B cell (primary cell): ENCODE data around the gene ASCC2. TPM values are rescaled to one million over a fixed set of nuclear protein-coding genes. Genes with fewer than 3 reads are reported as not detected.
A peak's percentile ranks its signal among the peaks of the same experiment; 100 is the strongest.

Experiments
- ATAC-seq: fragments of 200-7000 bp; cut with Tn5 transposase; one replicate; pipeline ENCODE4 v1.10.0; 2021; ENCODE audit warnings: low read depth, mild to moderate bottlenecking, moderate number of reproducible peaks, moderate library complexity
- CTCF ChIA-PET: fragments of 350-600 bp; sonication (Branson Sonifier 250); formaldehyde crosslinking; loops from one replicate; lab custom pipeline; 2021; ENCODE audit warnings: antibody characterized with exemption, inconsistent platforms; lab: Charles Lee
- POLR2A ChIA-PET: fragments of 350-600 bp; sonication (Branson Sonifier 250); formaldehyde crosslinking; loops from one replicate; lab custom pipeline; 2021; ENCODE audit warnings: antibody characterized with exemption; lab: Charles Lee
- DNase-seq: peaks from one replicate; pipeline ENCODE4 v3.0.0; 2013
- H2AFZ ChIP-seq: 2 replicates; pipeline ENCODE4 v1.6.1; 2012; ENCODE audit warnings: mild to moderate bottlenecking, low read depth, low read length; ENCODE audit not compliant: insufficient read depth, poor library complexity, severe bottlenecking
- H3K27ac ChIP-seq, 2 donors: 1 replicate in 1 of 2; 2 replicates in 1 of 2; pipeline ENCODE4 v1.5.1; 2012 to 2013; ENCODE audit warnings: low read length in 2 of 2, mild to moderate bottlenecking in 2 of 2, moderate library complexity in 1 of 2
- H3K27me3 ChIP-seq, 4 experiments: fragments of 200-600 bp in 1 of 4; sonication (generic) in 1 of 4; replicated peaks in 1 of 4; 1 replicate in 2 of 4; 2 replicates in 2 of 4; pipeline versions ENCODE4 v1.6.1 to v1.7.0; 2013 to 2016; ENCODE audit warnings: low read length in 3 of 4, mild to moderate bottlenecking in 2 of 4, mixed read lengths in 1 of 4, moderate library complexity in 1 of 4; ENCODE audit not compliant: insufficient read depth in 4 of 4, control insufficient read depth in 3 of 4; ENCODE audit errors: control extremely low read depth in 1 of 4
- H3K36me3 ChIP-seq, 2 experiments: replicated peaks in 1 of 2; 1 replicate in 1 of 2; 2 replicates in 1 of 2; pipeline versions ENCODE4 v1.6.1 to v1.7.1; 2013; ENCODE audit warnings: low read length in 1 of 2; ENCODE audit not compliant: insufficient read depth in 2 of 2, control insufficient read depth in 1 of 2; ENCODE audit errors: control extremely low read depth in 1 of 2, extremely low read depth in 1 of 2
- H3K4me1 ChIP-seq, 2 donors: fragments of 200-600 bp in 1 of 2; sonication (generic) in 1 of 2; 1 replicate in 1 of 2; 2 replicates in 1 of 2; pipeline versions ENCODE4 v1.5.1 to v1.6.1; 2013 to 2017; ENCODE audit warnings: low read length in 2 of 2; ENCODE audit not compliant: control insufficient read depth in 2 of 2, insufficient read depth in 2 of 2
- H3K4me2 ChIP-seq: replicated peaks from 2 replicates; pipeline ENCODE3; 2012; ENCODE audit warnings: mild to moderate bottlenecking, low read depth, low read length; ENCODE audit not compliant: poor library complexity, severe bottlenecking
- H3K4me3 ChIP-seq, 5 experiments: fragments of 200-600 bp in 1 of 5; sonication (generic) in 1 of 5; 1 replicate in 3 of 5; 2 replicates in 2 of 5; pipeline versions ENCODE4 v1.5.1 to v1.7.0; 2011 to 2016; ENCODE audit warnings: low read length in 4 of 5, mild to moderate bottlenecking in 4 of 5, low read depth in 2 of 5, control low read depth in 1 of 5, moderate library complexity in 1 of 5; ENCODE audit not compliant: insufficient read depth in 1 of 5; ENCODE audit errors: control extremely low read depth in 1 of 5, extremely low read depth in 1 of 5
- H3K79me2 ChIP-seq: fragments of 200-600 bp; sonication (generic); one replicate; pipeline ENCODE4 v1.6.0; 2016; ENCODE audit warnings: low read length; ENCODE audit not compliant: control insufficient read depth, insufficient read depth
- H3K9ac ChIP-seq: fragments of 200-600 bp; sonication (generic); 2 replicates; pipeline ENCODE4 v1.6.1; 2017; ENCODE audit warnings: mild to moderate bottlenecking, low read length, moderate library complexity
- H3K9me3 ChIP-seq, 3 donors: one replicate each; pipeline versions ENCODE4 v1.6.1 to v1.7.1; 2013; ENCODE audit warnings: low read length in 2 of 3; ENCODE audit not compliant: control insufficient read depth in 2 of 3, insufficient read depth in 1 of 3; ENCODE audit errors: control extremely low read depth in 1 of 3
- H4K20me1 ChIP-seq: 2 replicates; pipeline ENCODE4 v1.6.0; 2012; ENCODE audit warnings: mild to moderate bottlenecking, low read length; ENCODE audit not compliant: insufficient read depth, control insufficient read depth, poor library complexity, severe bottlenecking
- H3K27ac Mint-ChIP-seq: one replicate; pipeline ENCODE4 v1.8.0; 2021; ENCODE audit warnings: mixed read lengths
- H3K27me3 Mint-ChIP-seq: one replicate; pipeline ENCODE4 v1.8.0; 2021; ENCODE audit warnings: mixed read lengths
- H3K4me1 Mint-ChIP-seq: one replicate; pipeline ENCODE4 v1.8.0; 2021; ENCODE audit warnings: mixed read lengths
- H3K4me3 Mint-ChIP-seq: one replicate; pipeline ENCODE4 v1.8.0; 2021; ENCODE audit warnings: mixed read lengths
- H3K9me3 Mint-ChIP-seq: one replicate; pipeline ENCODE4 v1.8.0; 2022; ENCODE audit warnings: mixed read lengths; ENCODE audit not compliant: insufficient read depth
- EZH2 ChIP-seq: IDR thresholded peaks from 2 replicates; pipeline ENCODE4 v1.6.1; 2012; ENCODE audit warnings: borderline replicate concordance, low read depth, mild to moderate bottlenecking, moderate library complexity, low read length; ENCODE audit not compliant: insufficient read depth, poor library complexity, severe bottlenecking
- WGBS: methylation state at CpG from one replicate; pipeline ENCODE4 v1.1.5; 2013; ENCODE audit warnings: missing lambda C conversion rate; ENCODE audit not compliant: insufficient coverage; 5-methylcytosine and 5-hydroxymethylcytosine counted together
- intact Hi-C: fragments of 100-400 bp; cut with micrococcal nuclease; formaldehyde crosslinking; loops from one replicate; pipeline ENCODE4 v1.10.0; 2022
- polyA plus RNA-seq: library from polyadenylated mRNA; depleted of rRNA; stranded (reverse); fragments of >200 nt; gene quantifications from 2 replicates; pipeline ENCODE4 v1.2.3, GENCODE V29; 2012
- total RNA-seq, 2 donors: library from RNA; stranded (reverse); fragments of 120-200 nt in 1 of 2; gene quantifications; 1 replicate in 1 of 2; 2 replicates in 1 of 2; pipeline versions ENCODE4 v1.2.3 to v1.2.4, GENCODE V29; 2013 to 2022
- TF ChIP-seq, protein P1 (sequence below): fragments of 200-600 bp; IDR thresholded peaks from one replicate; pipeline ENCODE4 v1.8.0; 2022; ENCODE audit warnings: antibody characterized with exemption, mild to moderate bottlenecking

Gene ASCC2
- total and polyA plus RNA-seq, 2 donors (not counting 1 experiment from before 2014, with no cell fraction given), result 81.1 to 84.0 TPM

GRCh38 chr22:29885610-29886009 lies 47.5 kb upstream of the ASCC2 start:
- no peaks in the 10 kb centered on the region for H3K27me3 Mint-ChIP-seq

GRCh38 chr22:29883775-29884097 lies 45.7 kb upstream of the ASCC2 start:
- CTCF ChIA-PET, result interaction anchor here (0.8 to 1.4 kb wide), 2 partner anchors 79 to 121 kb away, joined by 3 to 6 read pairs; no protein-coding TSS in a partner anchor
- DNase-seq (no peak), ATAC-seq (no peak)
- peak overlapping the region; percentile 79 for H3K27ac Mint-ChIP-seq
- Histone ChIP-seq H3K27me3 (no peaks in the 10 kb centered on the region), H3K4me3 (peak overlapping the region; percentile 76 to 99 (median 87)), H3K4me1 (peaks cover 21% of the 10 kb centered on the region in 2 donors), H4K20me1 (peaks cover 32% of the 10 kb centered on the region), H3K9me3 (peaks cover 0 to 4% (median 0%) of the 10 kb centered on the region in 3 donors), H3K4me2 (peak overlapping the region; percentile 86), H3K79me2 (peaks cover 65% of the 10 kb centered on the region), H3K27ac (peak overlapping the region; percentile 11 to 91), H3K9ac (peak overlapping the region; percentile 96), H3K36me3 (no peaks in the 10 kb centered on the region), H2AFZ (peak overlapping the region; percentile 98)
- POLR2A ChIA-PET, result interaction anchor here (0.7 to 2.5 kb wide), 2 partner anchors 45 to 1462 kb away, joined by 3 to 11 read pairs; partner anchors contain the start of genes ASCC2 and PATZ1
- WGBS, result under 1% methylated on average over 14 of the region's 14 CpGs
- peak overlapping the region; percentile 92 for H3K4me3 Mint-ChIP-seq
- TF ChIP-seq EZH2, result no peak
- TF ChIP-seq, protein P1, sequence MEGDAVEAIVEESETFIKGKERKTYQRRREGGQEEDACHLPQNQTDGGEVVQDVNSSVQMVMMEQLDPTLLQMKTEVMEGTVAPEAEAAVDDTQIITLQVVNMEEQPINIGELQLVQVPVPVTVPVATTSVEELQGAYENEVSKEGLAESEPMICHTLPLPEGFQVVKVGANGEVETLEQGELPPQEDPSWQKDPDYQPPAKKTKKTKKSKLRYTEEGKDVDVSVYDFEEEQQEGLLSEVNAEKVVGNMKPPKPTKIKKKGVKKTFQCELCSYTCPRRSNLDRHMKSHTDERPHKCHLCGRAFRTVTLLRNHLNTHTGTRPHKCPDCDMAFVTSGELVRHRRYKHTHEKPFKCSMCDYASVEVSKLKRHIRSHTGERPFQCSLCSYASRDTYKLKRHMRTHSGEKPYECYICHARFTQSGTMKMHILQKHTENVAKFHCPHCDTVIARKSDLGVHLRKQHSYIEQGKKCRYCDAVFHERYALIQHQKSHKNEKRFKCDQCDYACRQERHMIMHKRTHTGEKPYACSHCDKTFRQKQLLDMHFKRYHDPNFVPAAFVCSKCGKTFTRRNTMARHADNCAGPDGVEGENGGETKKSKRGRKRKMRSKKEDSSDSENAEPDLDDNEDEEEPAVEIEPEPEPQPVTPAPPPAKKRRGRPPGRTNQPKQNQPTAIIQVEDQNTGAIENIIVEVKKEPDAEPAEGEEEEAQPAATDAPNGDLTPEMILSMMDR, result no peak
- intact Hi-C loops, result loop anchor here (1.0 to 5.0 kb wide), 5 partner anchors 45 to 1141 kb away; partner anchors contain the start of genes ASCC2, CHEK2, EWSR1 and HSCB
- H3K27me3 Mint-ChIP-seq, result no peaks in the 10 kb centered on the region
- H3K9me3 Mint-ChIP-seq, result no peaks in the 10 kb centered on the region
- H3K4me1 Mint-ChIP-seq, result peaks cover 15% of the 10 kb centered on the region

More at GRCh38 chr22:29885610-29886009, 47.5 kb upstream of the ASCC2 start:
- Histone ChIP-seq H3K79me2 (peaks cover 83% of the 10 kb centered on the region), H3K36me3 (no peaks in the 10 kb centered on the region), H3K27ac (no peak overlapping the region), H3K4me2 (no peak overlapping the region), H4K20me1 (peaks cover 46% of the 10 kb centered on the region), H3K9me3 (no peaks in the 10 kb centered on the region), H2AFZ (no peak overlapping the region), H3K27me3 (no peaks in the 10 kb centered on the region), H3K4me3 (peak overlapping the region in 1 of 5 experiments; percentile 30), H3K9ac (no peak overlapping the region), H3K4me1 (peaks cover 21% of the 10 kb centered on the region in 2 donors)
- intact Hi-C loops, result no loop called here
- ChIA-PET POLR2A (no interaction called here), CTCF (no interaction called here)
- 91% methylated on average over 4 of the region's 4 CpGs for WGBS
- Mint-ChIP-seq H3K9me3 (no peaks in the 10 kb centered on the region), H3K4me1 (peaks cover 16% of the 10 kb centered on the region), H3K27ac (no peak overlapping the region), H3K4me3 (no peak overlapping the region)
- DNase-seq (no peak), ATAC-seq (no peak)
- no peak for TF ChIP-seq EZH2
- TF ChIP-seq, protein P1, result no peak
